Lung (tissue), 16 donors: ENCODE results near the gene NFASC. TPM values are rescaled to one million over a fixed set of nuclear protein-coding genes. Genes with fewer than 3 reads are reported as not detected.

Experiments used
- ATAC-seq: fragments of 200-7000 bp; cut with Tn5 transposase; one replicate; pipeline ENCODE4 v1.9.1; 2020; ENCODE audit warnings: moderate number of reproducible peaks; ENCODE audit not compliant: insufficient read depth, low FRiP score
- DNase-seq, 3 donors: peaks; one replicate each; pipeline ENCODE4 v3.0.0-alpha.2; 2013 to 2017
- H3K27ac ChIP-seq, 2 donors: one replicate each; pipeline ENCODE4 v1.5.1; 2013; ENCODE audit warnings: mild to moderate bottlenecking in 2 of 2, moderate library complexity in 2 of 2, control low read depth in 1 of 2, inconsistent platforms in 1 of 2, low read depth in 1 of 2, low read length in 1 of 2
- H3K27me3 ChIP-seq, 3 donors: one replicate each; pipeline ENCODE4 v1.5.1; 2013; ENCODE audit warnings: low read length in 2 of 3; ENCODE audit not compliant: control insufficient read depth in 3 of 3, insufficient read depth in 3 of 3
- H3K36me3 ChIP-seq, 4 donors: one replicate each; pipeline ENCODE4 v1.5.1; 2013; ENCODE audit warnings: low read length in 4 of 4, mild to moderate bottlenecking in 1 of 4, moderate library complexity in 1 of 4; ENCODE audit not compliant: control insufficient read depth in 4 of 4, insufficient read depth in 4 of 4
- H3K4me1 ChIP-seq, 5 donors: one replicate each; pipeline ENCODE4 v1.5.1; 2013; ENCODE audit warnings: low read length in 5 of 5, mild to moderate bottlenecking in 2 of 5, moderate library complexity in 1 of 5; ENCODE audit not compliant: control insufficient read depth in 5 of 5, insufficient read depth in 5 of 5
- H3K4me3 ChIP-seq: one replicate; pipeline ENCODE4 v1.5.1; 2013; ENCODE audit warnings: mild to moderate bottlenecking, control low read depth, moderate library complexity
- H3K9ac ChIP-seq, 2 donors: one replicate each; pipeline ENCODE4 v1.5.1; 2013; ENCODE audit warnings: low read length in 2 of 2, control low read depth in 1 of 2; ENCODE audit not compliant: insufficient read depth in 1 of 2
- H3K9me3 ChIP-seq, 4 donors: one replicate each; pipeline ENCODE4 v1.5.1; 2013; ENCODE audit warnings: low read length in 3 of 4, mild to moderate bottlenecking in 1 of 4, moderate library complexity in 1 of 4; ENCODE audit not compliant: control insufficient read depth in 4 of 4, insufficient read depth in 3 of 4
- WGBS, 2 donors: extraction: QIAGEN DNeasy Blood & Tissue Kit; methylation state at CpG; one replicate each; pipeline ENCODE4 v1.1.7; 2013; 5-methylcytosine and 5-hydroxymethylcytosine counted together
- long read RNA-seq, 5 donors: transcript quantifications; one replicate each; lab custom pipeline, GENCODE V29; 2026
- polyA plus RNA-seq, 2 donors: library from polyadenylated mRNA; stranded (reverse); fragments of 200-250 nt; gene quantifications; one replicate each; pipeline ENCODE4 v1.2.1, GENCODE V29; 2013
- total RNA-seq, 2 donors: library from RNA; depleted of rRNA in 1 of 2; stranded (reverse); fragments of >200 nt in 1 of 2; gene quantifications; one replicate each; pipeline ENCODE4 v1.2.1, GENCODE V29; 2014 to 2021
- TF ChIP-seq, protein P1 (sequence below): IDR thresholded peaks from 2 replicates; pipeline ENCODE4 v1.5.1; 2012; ENCODE audit warnings: mild to moderate bottlenecking; ENCODE audit errors: control extremely low read depth, extremely low read depth
- donor health status: control.
- donor health status: control.
- donor health status: Bipolar disorder and iron deficiency.
- donor health status: healthy.
- donor health status: DM: yes; HTN: yes; CAD: no.

The NFASC gene
- total RNA-seq, result 10 to 100 TPM in 1 of 2 donors, 1 to 10 TPM in 1; 4.8 to 11.2 TPM
- polyA plus RNA-seq, result 1 to 10 TPM; 1.8 to 2.8 TPM
- long read RNA-seq, donor 1, result 0 reads
- long read RNA-seq, donor 2, result 0 reads
- long read RNA-seq, donor 3, result 0 reads
- long read RNA-seq, donor 4, result 0 reads
- long read RNA-seq, donor 5, result 0 reads

DNA sequence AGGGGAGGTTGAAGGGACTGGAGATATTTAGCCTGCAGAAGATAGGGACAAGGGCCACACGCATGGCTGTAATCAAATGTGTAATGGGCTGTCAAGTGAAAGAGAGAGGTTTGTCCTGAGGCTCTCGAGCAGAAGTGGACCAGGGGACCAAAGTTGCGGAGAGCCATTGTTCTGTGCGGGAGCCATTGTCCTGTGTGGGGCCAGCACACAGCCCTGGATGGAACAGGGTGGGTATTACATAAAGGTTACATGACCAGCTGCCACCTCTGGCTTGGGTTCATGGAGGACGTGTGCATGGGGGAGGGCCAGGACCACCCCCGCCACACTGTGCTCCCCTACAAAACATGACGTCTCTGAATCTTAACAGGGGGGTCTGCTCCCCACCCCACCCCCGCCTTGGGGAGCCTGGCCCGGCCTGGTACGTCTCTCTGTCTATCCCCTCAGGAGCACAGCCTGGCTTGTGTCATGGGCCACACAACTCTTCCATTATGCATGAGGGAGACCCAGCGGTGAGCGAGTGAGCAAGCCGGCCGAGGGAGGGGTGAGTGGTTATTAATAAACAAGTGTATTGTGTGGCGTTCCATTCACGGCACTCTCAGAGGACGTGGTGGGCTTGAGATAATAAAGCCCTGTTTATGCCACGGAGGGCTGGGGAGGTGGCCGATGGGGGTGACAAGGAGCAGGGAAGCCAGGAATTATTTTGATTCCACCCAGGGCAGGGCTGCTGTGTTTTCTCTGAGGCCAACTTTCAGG is at the start of gene NFASC:
Gene NFASC (plus strand): TSS at position 703 of the 753 bp plus-strand sequence. CDS start 73,454 bp downstream, outside the sequence.
- H3K9me3 ChIP-seq, result no peaks in the 10 kb centered on the region
- TF ChIP-seq, protein P1, sequence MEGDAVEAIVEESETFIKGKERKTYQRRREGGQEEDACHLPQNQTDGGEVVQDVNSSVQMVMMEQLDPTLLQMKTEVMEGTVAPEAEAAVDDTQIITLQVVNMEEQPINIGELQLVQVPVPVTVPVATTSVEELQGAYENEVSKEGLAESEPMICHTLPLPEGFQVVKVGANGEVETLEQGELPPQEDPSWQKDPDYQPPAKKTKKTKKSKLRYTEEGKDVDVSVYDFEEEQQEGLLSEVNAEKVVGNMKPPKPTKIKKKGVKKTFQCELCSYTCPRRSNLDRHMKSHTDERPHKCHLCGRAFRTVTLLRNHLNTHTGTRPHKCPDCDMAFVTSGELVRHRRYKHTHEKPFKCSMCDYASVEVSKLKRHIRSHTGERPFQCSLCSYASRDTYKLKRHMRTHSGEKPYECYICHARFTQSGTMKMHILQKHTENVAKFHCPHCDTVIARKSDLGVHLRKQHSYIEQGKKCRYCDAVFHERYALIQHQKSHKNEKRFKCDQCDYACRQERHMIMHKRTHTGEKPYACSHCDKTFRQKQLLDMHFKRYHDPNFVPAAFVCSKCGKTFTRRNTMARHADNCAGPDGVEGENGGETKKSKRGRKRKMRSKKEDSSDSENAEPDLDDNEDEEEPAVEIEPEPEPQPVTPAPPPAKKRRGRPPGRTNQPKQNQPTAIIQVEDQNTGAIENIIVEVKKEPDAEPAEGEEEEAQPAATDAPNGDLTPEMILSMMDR, result no peak
- H3K27ac ChIP-seq, result no peak within 1 kb of the TSS
- H3K36me3 ChIP-seq, result no peaks in the 10 kb centered on the region
- H3K27me3 ChIP-seq, result peaks cover 0 to 2% (median 0%) of the 10 kb centered on the region in 3 donors
- 84 to 90% methylated on average over 19 of the region's 19 CpGs for WGBS, 2 donors
- ATAC-seq (no peak), DNase-seq (no peak)
- no peak within 1 kb of the TSS for H3K9ac ChIP-seq
- H3K4me1 ChIP-seq, result peaks cover 0 to 5% (median 0%) of the 10 kb centered on the region in 5 donors
- no peak within 1 kb of the TSS for H3K4me3 ChIP-seq

DNA sequence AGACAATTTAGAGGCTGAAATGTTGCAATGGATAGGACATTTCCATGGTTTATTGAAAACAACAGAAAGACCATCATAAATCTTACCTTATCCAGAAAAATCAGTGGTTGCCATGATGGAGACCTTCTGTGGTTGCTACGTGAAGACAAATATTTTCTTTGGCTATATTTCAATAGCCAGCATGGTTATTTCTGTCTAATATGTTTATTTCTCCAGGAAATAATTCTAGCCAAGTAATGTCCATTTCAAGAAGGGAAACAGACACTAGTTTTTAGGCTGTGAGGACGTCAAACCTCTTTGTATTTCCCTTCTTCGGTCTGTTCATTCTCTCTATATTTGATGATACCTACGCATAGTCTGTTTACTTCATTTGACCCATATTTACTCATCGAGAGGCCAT is 49.2 kb upstream of the NFASC start:
- no peaks in the 10 kb centered on the region for H3K9me3 ChIP-seq
- H3K4me3 ChIP-seq, result no peak overlapping the region
- WGBS, 2 donors, result 53 to 64% methylated on average over 5 of the region's 5 CpGs
- H3K27me3 ChIP-seq, result peaks cover 0 to 7% (median under 1%) of the 10 kb centered on the region in 3 donors
- no peaks in the 10 kb centered on the region for H3K36me3 ChIP-seq
- H3K27ac ChIP-seq, result peak overlapping the region in 1 of 2 donors; percentile 11
- peak in 2 of 3 donors; percentile 11 to 31 for DNase-seq
- H3K4me1 ChIP-seq, result peaks cover 0 to 10% (median 0%) of the 10 kb centered on the region in 5 donors
- ATAC-seq, result no peak
- TF ChIP-seq, protein P1, result no peak
- no peak overlapping the region for H3K9ac ChIP-seq

DNA sequence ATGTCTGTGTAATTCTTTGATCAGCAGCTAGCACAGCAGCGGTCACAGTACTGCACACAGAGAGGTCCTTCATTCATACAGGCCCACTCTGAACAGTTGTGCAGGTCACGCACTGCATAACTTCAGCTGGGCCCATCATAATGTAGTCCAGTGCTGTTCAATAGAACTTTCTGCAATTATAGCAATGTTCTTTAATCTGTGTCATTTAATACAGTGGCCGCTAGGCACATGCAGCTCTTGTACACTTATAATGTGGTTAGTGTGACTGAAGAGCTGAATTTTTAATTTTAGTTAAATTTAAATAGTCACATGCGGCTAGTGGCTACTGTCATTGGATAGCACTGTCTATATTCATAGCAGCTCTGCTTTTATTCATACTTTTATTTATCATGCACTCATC is 48.7 kb upstream of the NFASC start:
- H3K4me1 ChIP-seq, result peaks cover 0 to 10% (median 0%) of the 10 kb centered on the region in 5 donors
- peak overlapping the region in 1 of 2 donors; percentile 11 for H3K27ac ChIP-seq
- H3K4me3 ChIP-seq, result no peak overlapping the region
- TF ChIP-seq, protein P1, result no peak
- peaks cover 0 to 11% (median 5%) of the 10 kb centered on the region in 3 donors for H3K27me3 ChIP-seq
- no peak overlapping the region for H3K9ac ChIP-seq
- ATAC-seq (no peak), DNase-seq (no peak)
- H3K36me3 ChIP-seq, result no peaks in the 10 kb centered on the region
- H3K9me3 ChIP-seq, result no peaks in the 10 kb centered on the region
- 86 to 91% methylated on average over 4 of the region's 4 CpGs for WGBS, 2 donors
